GM18498 (cell line): ENCODE results near the gene MAGEA1.
"Not testable (repeated sequence)": the region's sequence is repeated elsewhere in the genome, so short reads cannot be mapped to it uniquely, and the experiment has no call there.

ENCODE experiments used
- ATAC-seq: cut with Tn5 transposase; IDR thresholded peaks from one replicate; pipeline ENCODE4 v1.9.1; 2021; ENCODE audit warnings: mild to moderate bottlenecking, moderate library complexity; ENCODE audit not compliant: unreplicated experiment

The MAGEA1 gene

GRCh38 chrX:153179131-153179530 lies at the start of gene MAGEA1:
Gene MAGEA1, plus strand, starts transcription at chrX:153179284. Its CDS starts 3,106 bp downstream, at chrX:153182390.
- no peak for ATAC-seq

- ATAC-seq, result not testable (repeated sequence)
Observed at GRCh38 chrX:153132924-153133323, 46.2 kb upstream of the MAGEA1 start.

- not testable (repeated sequence) for ATAC-seq
Observed at GRCh38 chrX:153139074-153139473, 40.0 kb upstream of the MAGEA1 start.

GRCh38 chrX:153146288-153146687 lies 32.8 kb upstream of the MAGEA1 start:
- not testable (repeated sequence) for ATAC-seq

- no peak for ATAC-seq
Observed at GRCh38 chrX:153153516-153153915, 25.6 kb upstream of the MAGEA1 start.

- no peak for ATAC-seq
Observed at GRCh38 chrX:153157450-153157849, 21.6 kb upstream of the MAGEA1 start.

- no peak for ATAC-seq
Observed at GRCh38 chrX:153158319-153158718, 20.8 kb upstream of the MAGEA1 start.

- no peak for ATAC-seq
Observed at GRCh38 chrX:153161952-153162351, 17.1 kb upstream of the MAGEA1 start.

- ATAC-seq, result no peak
Observed at GRCh38 chrX:153164733-153165132, 14.4 kb upstream of the MAGEA1 start.

- ATAC-seq, result not testable (repeated sequence)
Observed at GRCh38 chrX:153168423-153168822, 10.7 kb upstream of the MAGEA1 start.

GRCh38 chrX:153181822-153182221 lies 2.7 kb downstream of the MAGEA1 start:
- ATAC-seq, result no peak

GRCh38 chrX:153184787-153185186 lies 5.7 kb downstream of the MAGEA1 start:
- no peak for ATAC-seq

GRCh38 chrX:153190381-153190780 lies 11.3 kb downstream of the MAGEA1 start:
- ATAC-seq, result no peak

- no peak for ATAC-seq
Observed at GRCh38 chrX:153200462-153200861, 21.4 kb downstream of the MAGEA1 start.

GRCh38 chrX:153206425-153207046 lies 27.5 kb downstream of the MAGEA1 start:
- no peak for ATAC-seq

GRCh38 chrX:153209347-153209746 lies 30.3 kb downstream of the MAGEA1 start:
- ATAC-seq, result no peak

GRCh38 chrX:153214934-153215333 lies 35.9 kb downstream of the MAGEA1 start:
- no peak for ATAC-seq

- ATAC-seq, result no peak
Observed at GRCh38 chrX:153216926-153217325, 37.8 kb downstream of the MAGEA1 start.

GRCh38 chrX:153225438-153226098 lies 46.5 kb downstream of the MAGEA1 start:
- no peak for ATAC-seq

GRCh38 chrX:153226344-153227185 lies 47.5 kb downstream of the MAGEA1 start:
- no peak for ATAC-seq
